Suppressor macrophage (primary cell): ENCODE measurements around the gene DNAJB9.

Source experiments
- DNase-seq, 4 experiments: peaks; one replicate each; pipeline ENCODE4 v3.0.0-alpha.2; 2020 to 2022

DNAJB9 gene

DNA sequence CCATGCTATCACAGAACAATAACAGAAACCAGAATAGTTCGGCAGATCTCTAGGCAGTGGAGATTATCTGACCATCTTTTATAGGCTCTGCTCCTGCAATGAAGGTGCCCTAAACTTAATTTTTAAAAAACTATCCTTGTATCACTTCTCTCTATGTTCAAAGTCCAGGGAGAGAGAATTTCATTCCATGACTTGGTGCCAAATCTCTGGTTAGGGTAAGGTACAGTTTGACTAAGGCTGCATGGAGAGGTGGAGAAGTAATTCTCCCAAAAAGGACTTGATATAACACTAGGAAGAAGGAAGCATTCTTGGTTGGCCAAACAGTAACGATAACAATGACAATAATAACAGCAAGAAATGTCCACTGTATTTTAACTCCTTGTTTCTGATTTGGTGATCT, 40.0 kb downstream of the DNAJB9 start:
- no peak for DNase-seq

DNA sequence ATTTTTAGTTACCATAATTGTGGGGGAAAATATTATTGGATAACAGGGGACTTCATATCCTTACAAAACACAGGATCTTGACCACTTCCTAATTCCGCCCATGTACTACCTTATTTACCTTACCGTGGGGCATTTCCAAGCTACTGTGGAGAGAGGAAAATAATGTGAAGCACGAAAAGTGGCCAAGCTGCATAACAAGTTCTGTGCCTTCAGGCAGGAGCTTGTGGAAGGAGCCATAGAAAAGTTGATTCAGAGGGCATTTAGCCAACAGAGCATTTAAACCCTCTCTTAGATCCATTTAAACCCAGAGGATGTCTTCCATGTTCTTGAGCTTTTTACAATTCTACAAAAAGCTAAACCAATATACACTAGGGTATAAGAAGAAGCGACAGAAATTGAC, 41.6 kb downstream of the DNAJB9 start:
- no peak for DNase-seq

DNA sequence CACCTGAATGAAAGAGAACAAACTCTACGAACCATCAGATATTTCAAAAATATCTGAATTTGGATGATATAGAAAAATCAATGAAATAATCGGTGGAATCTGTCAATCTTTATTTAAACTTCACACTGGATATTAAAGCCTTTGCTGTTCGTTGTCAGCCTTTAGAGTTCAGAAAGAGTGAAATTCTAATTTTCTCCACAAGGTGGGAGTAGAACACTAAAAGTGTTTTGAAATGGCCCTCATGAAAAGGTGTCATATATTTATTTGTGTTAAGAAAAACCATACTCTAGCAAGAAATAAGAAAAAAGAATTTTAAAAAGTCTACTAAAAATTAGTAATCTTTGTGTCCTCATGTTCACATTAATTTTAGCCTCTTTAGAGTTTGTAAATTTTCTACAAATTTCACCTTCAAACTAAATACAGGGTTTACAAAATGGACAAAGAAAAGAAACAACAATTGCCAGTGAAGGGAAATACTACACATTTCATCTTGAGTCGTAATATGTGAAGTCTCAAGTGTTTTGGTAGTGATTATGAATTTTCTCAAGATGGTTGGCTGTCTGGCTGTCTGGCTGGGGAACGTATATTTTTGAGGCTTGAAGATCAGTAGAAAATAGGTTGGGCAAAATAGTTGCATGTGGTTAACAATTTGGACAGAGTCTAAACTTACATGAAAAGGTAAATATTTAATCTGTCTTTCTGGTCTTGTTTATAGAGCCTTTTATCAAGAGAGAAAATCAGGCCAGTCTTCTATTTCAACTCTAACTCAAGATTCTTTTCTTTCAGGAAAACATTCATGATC, 43.7 kb downstream of the DNAJB9 start:
- DNase-seq, result peak; percentile 14 to 67 (median 52)

DNA sequence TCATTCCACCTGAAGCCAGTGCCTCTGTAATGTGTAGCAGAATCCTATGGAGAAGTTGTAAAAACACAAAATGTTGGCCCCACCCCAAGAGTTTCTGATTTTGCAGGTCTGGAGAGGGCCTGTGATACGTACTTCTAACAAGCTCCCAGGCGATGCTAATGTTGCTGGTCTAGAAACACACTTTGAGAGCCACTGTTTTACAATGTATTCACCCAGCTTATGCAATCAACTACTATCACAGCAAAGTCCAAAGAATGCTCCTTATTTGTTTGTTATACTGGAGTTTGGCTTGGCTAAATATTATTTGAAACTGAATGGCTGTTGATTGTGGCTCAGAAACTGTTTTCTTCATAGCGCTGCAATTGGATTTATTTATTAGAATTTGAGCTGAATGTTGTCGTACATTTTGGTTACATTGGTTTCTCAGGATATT, 44.3 kb downstream of the DNAJB9 start:
- DNase-seq, result no peak

DNA sequence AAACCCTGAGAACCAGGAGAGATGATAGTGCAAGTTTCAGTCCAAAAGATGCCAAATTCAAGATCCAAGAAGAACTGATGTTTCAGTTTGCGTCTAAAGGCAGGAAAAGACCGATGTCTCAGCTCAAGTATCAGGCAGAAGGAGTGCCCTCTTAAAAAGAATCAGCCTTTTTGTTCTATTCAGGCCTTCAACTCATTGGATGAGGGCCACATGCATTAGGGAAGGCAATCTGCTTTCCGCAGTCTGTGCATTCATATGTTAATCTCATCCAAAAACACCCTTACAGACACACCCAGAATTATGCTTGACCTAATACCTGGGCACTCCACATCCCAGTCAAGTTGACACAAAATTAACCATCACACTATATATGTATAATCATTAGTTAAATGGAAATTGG, 45.2 kb downstream of the DNAJB9 start:
- DNase-seq, result no peak

DNA sequence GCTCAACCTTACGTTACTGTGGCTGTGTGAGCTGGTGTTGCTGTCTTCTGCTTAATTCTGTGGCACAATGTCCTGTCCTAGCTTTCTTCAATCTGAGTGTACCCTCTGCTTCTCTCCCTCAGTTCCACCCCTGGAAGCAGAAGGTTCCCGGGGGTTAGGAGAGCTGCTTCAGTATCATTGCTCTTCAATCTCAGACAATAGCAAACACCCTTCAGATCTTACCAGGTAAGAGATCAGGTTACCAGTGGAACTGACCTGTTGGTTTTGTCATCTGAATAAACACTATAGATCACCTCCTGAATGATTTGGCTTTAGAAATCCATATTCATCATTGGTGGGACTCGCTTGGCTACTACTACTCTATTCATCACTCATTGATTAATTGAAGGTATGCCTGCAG, 48.4 kb downstream of the DNAJB9 start:
- DNase-seq, result no peak

DNA sequence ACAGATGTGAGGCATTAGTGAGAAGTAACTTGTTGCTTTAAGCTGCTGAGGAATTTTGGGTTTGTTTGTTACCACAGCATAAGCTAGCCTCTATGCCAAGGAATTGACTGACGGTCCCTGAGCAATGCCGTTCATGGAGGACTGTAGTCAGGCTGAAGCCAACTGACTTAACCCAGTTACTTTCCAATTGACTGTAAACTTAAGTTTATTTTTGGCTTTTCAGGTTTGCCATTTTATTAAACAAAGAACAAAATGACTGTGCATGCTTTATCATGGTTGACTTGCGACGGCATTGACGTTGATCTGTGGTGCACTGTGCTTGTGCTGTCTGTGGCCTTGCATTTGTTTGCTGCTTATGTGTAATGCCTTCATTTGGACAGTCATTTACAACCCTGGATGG, 53.5 kb downstream of the DNAJB9 start:
- DNase-seq, result no peak
